HPDE6-E6E7 (cell line): ENCODE results near the gene NTS.

Source experiments
- DNase-seq: peaks from one replicate; pipeline ENCODE4 v3.0.0; 2011; ENCODE audit warnings: missing footprints; ENCODE audit errors: extremely low spot score

Gene NTS, protein sequence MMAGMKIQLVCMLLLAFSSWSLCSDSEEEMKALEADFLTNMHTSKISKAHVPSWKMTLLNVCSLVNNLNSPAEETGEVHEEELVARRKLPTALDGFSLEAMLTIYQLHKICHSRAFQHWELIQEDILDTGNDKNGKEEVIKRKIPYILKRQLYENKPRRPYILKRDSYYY

DNA sequence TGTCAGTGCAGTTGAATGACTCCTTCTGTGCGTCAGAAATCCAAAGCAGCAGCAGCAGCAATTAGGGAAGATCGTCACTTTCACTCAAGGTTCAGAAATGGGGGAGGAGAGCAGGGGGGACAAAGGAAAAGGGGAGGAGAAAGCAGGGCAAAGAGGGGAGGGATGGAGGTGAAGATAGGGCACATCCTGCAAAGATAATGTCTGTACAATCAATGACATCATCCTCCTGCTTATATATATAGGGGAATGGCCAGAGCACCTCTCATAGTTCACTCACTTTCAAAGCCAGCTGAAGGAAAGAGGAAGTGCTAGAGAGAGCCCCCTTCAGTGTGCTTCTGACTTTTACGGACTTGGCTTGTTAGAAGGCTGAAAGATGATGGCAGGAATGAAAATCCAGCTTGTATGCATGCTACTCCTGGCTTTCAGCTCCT, at the start of gene NTS:
NTS (plus strand) TSS at position 265 of the 431 bp plus-strand sequence; CDS start at position 374, 109 bp downstream.
- no peak for DNase-seq

DNA sequence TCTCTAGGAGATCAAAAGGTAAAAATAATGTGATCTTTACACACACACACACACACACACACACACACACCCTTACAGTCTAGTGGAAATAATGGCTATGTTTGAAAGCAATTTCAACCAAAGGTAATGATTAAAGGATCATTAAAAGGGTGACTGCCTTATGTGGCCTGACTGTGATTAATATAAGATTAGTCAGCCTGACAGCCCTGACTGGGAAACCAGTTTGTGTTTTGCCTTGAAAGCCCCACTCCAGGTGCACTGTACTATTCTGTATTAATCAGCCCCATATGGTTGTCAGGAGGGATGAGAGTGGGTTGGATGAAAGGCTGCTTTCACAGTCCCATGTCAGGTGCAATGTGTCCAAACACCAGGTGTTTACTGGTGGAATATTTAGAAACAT, 48.3 kb upstream of the NTS start:
- peak; percentile 35 for DNase-seq

DNA sequence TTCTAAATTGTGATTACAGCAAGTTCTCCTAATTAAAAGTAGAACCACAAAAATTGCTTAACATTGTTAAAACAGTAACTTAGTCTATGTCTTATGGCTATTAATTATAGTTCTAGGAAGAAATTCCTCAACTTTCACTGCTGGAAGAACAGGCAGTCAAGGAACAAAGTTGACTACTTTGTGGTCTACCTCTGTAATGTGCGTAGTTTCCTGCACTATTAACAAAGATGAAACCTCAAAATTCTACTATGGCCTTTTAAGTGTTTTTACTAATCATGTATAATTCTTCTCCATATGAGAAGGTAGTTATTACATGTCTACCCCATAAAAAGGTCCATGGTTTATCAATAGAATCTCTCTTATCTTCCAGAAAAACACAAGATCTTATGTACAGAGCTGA, 45.5 kb upstream of the NTS start:
- no peak for DNase-seq

DNA sequence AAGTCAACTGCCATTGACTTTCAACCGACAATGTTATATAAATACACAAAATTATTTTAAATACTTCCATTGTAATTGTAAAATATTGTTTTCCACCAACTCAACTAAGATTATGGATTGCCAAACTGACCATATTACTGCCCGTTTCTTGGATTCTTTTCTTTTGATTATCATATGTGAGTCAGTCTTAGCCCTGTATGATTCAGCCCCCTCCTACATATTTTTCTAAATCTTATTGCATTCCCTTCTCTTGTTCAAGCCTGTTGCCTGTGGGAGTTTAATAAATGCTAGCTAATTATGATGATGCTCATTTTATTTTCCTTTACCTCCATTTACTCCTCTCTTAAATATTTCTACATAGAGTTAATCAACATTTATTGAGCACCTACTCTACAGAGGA, 44.7 kb upstream of the NTS start:
- DNase-seq = peak; percentile 12

DNA sequence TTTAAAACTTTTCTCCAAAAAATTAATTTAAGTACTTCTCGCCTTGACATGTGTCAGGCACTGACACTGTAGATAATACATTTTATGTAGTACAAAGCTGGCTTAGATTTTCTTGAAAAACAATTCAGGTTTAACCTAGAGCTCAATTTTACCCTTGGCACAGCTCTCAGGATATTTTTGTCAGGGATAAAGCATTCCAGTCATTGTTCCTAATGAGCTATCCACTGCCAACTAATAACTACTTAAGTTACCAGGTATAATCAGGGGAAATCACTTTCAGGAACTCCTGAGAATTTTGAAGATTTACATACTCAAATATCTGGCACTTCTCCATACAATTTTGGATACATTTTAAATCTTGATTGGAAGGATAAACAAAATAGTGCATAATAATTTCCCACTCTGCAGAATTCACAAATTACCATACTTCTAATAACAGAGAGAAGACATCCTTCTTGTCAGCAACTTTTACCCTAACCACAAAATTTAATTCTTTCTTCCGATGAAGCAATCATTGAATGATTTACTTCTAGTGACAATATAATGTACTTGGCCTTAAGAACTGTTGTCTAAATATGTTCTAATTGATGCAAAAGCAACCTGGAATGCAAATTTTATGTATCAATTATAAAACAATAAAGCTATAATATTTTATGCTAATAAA, 42.6 kb upstream of the NTS start:
- no peak for DNase-seq

DNA sequence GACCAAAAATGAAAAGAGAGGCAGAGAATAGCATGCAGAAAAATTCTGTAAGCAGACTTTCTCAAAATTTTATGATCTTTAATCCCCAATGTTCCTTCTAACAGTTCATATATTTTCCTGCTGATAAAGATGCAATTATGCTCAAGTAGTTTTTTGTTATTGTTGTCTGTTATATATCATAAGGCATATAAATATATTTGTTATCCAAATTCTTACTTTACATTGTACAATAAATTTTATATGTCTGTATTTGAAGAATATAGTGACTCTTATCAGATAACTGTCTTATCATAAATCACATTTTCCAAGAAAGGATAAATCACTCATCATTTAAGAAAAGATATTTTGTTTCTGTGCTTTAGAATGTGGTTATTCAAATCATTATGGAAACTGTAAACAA, 40.5 kb upstream of the NTS start:
- no peak for DNase-seq

DNA sequence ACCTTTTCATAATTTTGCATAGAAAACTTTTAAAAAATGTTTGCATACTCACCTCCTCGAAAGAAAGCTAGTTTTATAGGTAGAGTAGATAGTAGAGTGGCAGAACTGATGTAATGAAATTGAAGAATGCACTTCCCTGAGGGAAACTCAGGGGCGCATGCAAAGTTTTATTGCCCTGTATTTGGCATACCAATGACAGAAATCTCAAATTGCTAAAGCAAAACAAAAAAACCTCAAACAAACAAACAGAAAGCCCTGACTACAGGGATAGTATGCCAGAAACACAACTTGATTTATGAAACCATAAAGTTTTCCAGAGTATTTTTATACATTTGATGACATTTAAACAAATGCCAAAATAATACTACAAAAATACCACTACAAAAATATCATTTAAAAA, 39.7 kb upstream of the NTS start:
- DNase-seq = no peak

DNA sequence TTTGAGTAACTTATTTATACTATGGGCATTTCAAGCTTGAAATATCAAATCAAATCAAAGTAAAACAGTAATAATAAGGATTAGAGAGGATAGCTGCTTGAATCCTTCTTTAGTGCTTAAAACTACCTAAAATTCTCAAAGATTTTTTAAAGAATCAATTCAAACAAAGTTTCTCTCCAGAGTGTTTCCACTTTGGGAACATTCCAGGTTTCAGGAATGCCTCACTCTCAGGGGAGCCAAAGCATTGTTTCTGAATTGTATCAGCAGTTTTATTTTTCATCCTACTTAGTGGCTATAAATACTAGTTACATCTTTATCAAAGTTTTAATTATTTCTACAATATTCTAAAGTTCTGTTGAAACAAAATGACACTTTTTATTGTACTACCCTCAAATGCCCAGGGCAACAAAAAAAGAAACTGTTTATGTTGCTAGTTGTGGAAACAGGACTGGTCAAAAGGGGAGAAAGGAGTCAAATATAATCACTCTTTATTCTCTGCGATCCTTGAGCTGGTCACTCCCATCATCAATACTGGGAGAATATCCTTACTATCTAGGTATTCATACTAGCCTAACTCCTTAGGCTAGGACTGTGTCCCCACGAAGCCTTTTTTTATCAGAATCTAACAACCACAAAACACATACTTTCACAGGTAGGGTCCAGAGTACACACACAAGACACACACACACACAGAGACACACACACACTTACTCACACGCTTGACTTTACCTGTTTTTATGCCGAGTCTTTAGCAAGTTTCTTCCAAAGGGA, 38.5 kb upstream of the NTS start:
- no peak for DNase-seq

DNA sequence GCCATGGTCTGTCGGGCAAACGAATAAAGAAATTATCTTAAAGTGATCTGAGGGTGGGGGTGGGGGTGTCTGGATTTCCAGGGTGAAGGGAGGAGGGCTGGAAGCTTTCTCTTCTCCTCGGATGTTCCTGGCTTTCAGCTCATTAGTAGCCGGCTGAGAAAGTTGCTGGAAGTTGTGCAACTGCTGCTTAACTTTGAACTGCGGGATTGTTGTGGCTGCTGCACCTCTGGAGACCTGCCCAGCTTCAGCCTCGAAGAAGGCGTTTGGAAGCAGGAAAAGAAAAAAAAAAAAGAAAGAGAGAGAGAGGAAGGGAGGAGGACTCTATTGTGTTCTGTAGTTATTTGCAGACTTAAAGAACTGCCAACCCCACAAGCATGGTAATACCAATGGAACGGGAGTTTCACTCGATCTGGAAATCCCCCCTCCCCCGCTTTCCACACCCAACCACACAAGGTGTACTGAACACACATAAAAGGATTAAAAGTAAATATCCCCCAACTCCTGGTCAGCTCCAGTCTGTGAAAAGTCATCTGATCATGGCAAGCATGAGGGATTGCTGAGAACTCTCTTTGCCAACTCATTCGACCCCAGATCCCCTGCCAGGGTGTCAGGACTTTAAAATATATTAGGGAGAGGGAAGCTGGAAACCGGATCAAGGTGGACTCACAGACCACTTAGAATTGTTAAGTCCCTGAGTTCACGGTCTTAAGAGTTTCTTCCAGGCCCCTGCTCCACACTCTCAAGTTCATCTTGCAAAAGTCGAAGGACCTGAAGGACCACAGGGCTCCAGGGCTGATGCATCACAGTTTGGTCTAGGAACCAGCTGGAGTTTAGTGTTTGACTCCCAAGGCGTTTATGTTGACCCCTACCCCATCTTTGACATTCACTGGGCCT, 37.7 kb upstream of the NTS start, which contains the start of gene RASSF9:
RASSF9 (minus strand) TSS at position 213 of the 894 bp plus-strand sequence; CDS start at position 5, 208 bp downstream.
- DNase-seq = peak; percentile 20

DNA sequence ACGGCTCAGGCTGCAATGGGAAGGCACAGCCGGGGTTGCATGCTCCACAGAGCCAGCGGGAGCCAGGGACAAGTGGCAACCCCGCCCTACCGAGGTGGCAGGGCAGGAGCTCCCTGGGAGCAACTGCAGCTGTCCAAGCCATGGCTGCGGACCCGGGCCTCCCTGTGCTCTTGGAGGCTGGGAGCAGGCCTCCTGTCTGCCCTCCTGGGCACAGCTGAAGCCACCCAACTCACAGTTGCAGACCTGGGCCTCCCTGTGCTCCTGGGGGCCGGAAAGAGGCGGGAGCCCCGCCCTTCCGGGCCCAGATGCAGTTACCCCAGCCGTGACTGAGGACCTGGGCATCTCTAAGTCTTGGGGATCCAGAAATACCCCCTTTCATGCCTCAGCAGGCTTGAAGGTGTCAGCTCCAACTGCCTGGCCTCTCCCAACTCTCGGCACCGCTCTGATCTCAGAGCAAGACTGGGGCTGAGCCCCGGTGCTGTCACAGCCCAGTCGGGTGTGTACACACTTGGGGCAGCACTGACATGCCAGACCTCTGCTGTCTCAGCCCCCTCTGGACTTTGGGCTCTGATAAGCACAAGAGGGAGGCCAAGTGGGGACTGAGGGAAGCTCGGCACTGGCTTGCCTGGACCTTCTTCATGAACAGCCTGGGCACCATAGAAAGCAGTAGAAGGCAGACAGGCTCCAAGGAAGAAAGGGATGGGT, 30.3 kb upstream of the NTS start:
- no peak for DNase-seq

DNA sequence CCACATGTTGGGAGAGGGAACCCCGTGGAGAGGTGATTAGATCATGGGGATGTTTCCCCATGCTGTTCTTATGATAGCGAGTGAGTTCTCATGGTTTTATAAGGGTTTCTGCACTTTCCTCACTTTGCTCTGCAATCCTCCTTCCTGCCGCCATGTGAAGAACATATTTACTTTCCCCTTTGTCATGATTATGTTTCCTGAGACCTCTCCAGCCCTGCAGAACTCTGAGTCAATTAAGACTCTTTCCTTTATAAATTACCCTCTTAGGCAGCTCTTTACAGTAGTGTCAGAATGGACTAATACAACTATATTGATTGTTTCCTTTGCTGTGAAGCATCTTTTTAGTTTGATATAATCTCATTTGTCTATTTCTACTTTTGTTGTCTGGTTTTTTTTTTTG, 24.8 kb upstream of the NTS start:
- no peak for DNase-seq

DNA sequence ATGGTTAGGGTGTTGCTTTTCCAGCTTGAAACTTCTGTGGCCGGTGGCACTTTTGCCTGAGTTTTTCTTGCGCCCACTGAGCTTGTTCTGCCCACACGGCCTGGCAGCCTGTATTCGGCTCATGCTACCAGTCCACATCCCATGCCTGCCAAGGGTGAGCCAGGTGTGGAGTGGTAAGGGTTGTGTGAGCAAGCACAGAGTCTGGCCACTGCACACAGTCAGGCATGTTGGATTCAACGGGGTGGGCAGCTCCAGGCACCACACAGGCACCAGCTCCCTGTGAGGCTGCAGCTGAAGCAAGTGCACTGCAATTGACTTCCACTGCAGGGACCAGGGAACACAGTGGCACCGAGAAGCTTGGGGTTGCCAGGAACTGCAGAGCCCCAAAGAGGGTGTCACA, 18.8 kb upstream of the NTS start:
- DNase-seq = no peak

DNA sequence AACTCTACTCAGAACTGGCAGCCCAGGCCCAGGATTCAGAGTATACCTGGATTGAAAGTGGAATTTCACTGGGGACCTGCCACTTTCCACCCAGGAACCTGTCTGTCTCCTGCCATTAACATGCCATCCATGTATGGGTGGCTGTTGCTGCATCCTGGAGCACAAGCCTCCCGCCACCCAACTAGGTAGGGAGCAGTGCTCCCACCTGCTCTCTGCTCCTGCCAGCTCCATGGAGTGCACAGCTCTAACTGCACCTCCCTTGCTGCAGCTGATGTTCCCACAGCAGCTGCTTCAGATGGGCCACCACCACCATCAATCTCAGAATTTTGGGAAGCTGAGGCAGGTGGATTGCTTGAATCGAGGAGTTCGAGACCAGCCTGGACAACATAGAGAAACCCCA, 17.1 kb upstream of the NTS start:
- DNase-seq = no peak

DNA sequence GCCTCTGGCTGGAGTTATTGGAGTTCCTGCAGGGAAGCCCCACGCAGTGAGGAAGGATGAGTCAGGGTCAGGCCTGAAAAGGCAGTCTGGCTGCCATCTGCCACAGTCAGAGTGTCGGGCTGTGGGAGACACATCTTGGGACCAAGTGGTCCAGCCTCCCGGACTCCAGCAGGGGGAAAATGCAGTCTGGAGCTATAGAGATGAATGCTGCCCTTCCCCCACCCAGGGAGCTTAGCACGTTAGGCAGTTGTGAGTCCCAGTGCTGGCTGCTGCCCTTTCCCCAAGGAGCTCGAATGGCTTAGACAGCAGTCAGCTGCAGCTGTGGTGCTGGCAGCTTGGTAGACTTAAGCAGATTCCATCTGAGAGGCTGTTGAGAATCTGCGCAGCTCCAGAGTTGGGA, 8.2 kb upstream of the NTS start:
- DNase-seq = no peak

DNA sequence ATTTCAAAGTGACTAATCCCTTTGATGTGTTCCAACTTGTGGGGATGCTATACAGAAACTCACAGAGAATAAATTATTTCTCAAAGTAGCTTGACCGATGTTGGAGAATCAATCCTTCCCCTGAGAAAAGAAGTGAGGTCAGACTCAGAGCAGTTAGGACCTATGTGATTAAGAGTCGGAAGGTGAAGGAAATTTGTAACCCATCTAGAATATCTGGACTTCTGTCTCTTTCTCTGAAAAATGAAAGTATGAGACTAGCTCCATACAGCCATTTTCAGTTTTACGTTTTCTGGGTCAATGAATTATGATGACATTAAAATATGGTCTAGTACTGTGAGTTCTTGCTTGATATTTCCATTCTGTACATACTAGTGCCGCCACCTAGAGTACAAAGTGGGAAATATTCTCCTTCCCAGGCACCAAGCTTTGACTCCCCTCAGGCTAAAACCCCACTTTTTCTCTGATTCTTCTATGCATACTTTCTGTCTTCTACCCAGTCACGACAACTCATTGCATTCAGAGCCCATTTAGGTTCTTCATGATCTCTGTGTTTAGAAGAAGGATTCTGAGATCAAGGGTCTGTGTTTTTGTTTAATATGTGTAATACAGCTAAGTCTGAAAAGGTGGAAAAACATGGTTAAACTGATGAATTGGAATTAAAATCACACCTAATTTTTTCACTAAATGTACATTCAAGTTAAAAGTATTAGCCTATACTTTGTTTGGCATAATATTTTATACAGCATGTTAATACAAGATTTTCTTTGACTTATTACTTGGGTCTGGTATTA, 6.9 kb upstream of the NTS start:
- peak; percentile 46 for DNase-seq

DNA sequence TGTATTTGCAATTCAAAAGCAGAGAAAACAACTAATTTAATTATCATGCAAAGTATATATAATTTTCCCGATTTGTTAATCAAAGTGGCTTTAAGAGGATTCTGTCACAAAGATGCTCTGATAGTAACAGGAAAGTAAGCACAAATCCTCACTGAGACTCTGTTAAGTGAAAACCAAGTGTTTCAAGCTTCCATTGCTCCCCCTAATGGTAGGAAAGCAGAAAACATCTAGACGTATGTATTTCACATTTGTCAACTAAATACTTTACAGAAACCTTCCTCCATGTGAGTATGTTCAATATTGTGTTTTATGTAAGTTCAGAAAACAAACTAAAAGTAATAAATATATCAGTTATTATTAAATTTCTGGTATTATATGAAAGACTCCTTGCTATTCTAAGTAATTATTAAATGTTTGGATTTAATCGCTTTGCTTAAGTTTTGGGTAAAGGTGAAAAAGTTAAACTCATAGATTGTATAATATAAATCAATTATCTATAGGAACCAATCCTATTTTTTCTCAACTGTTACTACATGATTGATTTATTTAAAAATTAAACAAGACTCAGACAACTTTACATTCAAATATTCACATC, 1.5 kb upstream of the NTS start:
- DNase-seq = no peak

DNA sequence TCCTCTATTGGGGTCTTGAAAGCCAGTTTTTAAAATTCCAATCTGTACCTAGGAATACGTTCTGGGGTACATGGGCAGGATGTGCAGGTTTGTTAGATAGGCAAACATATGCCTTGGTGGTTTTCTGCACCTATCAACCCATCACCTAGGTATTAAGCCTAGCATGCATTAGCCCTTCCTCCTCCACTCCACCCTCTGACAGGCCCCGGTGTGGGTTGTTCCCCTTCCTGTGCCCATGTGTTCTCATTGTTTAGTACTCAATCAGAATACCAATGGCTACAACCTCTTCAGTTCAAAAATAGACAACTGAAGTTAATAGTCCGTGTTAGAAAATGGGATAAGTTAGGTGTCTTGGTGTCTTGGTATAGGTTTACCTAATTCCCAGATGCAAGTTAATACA, 3.4 kb downstream of the NTS start:
- no peak for DNase-seq

DNA sequence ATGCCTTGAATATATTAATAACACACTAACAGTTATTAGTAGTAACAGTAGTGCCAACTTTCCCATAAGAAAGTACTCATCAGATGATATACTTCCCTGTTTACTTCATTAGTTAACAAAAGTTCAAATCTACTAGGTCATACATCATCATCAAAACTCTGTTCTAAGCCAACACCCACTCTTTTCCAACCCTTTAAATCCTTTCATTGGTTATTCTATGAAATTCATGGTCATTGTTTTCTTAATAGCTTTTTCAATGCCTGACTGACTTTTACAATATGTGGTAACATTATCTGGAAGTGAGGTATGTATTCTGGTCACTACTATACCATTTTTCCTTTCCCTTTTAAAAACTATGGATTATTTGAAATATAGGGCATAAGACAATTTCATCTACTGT, 9.7 kb downstream of the NTS start:
- DNase-seq = no peak

DNA sequence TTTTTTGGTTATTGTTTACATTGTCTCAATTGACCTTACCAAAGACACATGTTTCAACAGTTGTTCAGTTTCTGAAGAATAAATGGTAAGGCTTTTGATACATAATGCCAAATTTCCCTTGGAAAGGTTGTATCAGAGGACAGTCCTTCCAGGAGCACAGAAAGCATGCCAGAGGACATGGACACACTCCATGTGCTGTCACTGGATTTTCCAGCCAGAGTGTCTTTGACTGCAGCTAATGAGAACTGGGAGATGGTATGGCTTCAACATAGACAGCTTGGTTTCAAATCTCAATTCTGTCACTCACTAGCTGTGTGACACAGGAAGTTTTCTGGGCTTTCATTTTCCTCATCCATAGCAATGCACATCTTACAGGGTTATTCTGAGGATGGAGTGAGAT, 20.6 kb downstream of the NTS start:
- no peak for DNase-seq

DNA sequence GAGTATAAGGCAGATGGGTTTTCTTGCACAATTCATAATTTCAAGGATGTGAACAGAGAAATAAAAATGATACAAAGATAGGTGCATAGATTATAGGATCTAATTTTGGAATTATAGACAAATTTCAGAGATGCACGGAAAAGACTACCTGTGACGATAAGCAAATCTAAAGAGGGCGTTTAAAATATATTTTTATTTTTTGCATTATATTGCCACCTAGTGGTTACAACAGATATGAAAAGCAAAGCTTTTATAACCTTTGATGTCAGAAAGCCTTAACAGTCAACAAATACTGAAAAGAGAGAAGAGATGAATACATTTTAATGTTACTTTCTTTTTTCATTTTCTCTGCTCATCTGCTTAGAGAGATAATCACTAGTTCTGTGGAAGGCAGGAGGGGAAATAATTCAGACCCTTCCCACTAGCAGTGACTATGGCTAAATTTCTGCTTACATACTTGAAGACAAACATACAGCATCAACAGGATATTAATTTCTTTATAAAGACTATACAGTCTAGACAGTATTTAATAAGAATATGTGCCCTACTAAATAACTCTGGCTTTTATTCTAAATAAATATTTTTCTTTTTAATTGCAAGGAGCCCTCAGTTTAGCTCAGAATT, 46.3 kb downstream of the NTS start:
- peak; percentile 4 for DNase-seq
